ENCODE data around the gene ITGA1. TPM values are rescaled to one million over a fixed set of nuclear protein-coding genes. Genes with fewer than 3 reads are reported as not detected.
A peak's percentile ranks its signal among the peaks of the same experiment; 100 is the strongest.

Gene ITGA1
- polyA plus RNA-seq, 3 donors = 0.33 to 0.89 (median 0.79) TPM

DNA sequence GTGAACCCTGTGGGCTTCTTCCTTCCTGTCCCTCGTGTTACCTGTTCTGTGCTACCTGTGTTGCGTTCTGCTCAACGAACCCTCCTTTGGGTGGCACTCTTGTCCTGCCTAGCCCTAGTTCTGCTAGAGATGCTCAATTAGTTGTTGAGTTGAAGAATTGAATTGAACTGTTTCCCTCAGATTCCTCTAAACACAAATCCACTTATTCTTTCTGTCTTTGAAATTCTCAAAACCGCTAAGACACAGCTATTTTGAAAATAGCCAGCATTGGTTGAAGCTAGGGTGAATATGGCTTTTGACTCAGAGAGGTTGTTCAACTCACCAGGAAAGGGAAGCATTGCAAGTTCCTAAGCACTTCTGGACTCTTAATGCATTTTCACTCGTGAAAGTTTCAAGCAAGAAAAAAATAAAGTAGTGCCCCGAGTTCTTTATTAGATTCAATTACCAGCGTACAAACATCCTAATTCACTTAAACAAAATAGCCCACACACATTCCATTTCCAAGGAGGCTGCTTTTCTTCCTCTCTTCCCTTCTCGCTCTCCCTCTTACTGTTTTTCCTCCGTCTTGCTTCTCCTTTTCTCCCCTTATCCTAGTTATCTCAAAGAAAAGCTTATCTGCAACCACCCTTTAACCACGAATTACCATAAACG is 642 bp upstream of the ITGA1 start:
- Histone ChIP-seq H3K4me3 (replicated peaks in 1 of 3; ENCODE audit: low read depth in 2 of 3, low read length in 3 of 3) (peak overlapping the region; percentile 51 to 77 (median 62)), H3K79me2 (ENCODE audit: insufficient read depth, low read length) (no peaks in the 10 kb centered on the region), H3K9me3 (replicated peaks in 1 of 2; ENCODE audit: control insufficient read depth in 1 of 2, insufficient read depth in 1 of 2, low read length in 2 of 2) (no peaks in the 10 kb centered on the region), H3K9ac (ENCODE audit: insufficient read depth, low read length, poor library complexity, severe bottlenecking) (no peak overlapping the region), H3K4me2 (replicated peaks; ENCODE audit: extremely low read depth, low read length, poor library complexity, severe bottlenecking) (peak overlapping the region; percentile 82), H3K4me1 (ENCODE audit: control insufficient read depth in 1 of 2, insufficient read depth in 2 of 2, low read length in 2 of 2) (peaks cover 43 to 55% of the 10 kb centered on the region in 2 donors), H3K27ac (ENCODE audit: low read depth in 1 of 2, low read length in 2 of 2) (no peak overlapping the region), H3K36me3 (replicated peaks in 1 of 2; ENCODE audit: control insufficient read depth in 1 of 2, insufficient read depth in 2 of 2, low read length in 2 of 2) (no peaks in the 10 kb centered on the region), H2AFZ (ENCODE audit: insufficient read depth, low read depth, low read length, poor library complexity, severe bottlenecking) (peak overlapping the region; percentile 78), H3K27me3 (ENCODE audit: control insufficient read depth in 2 of 2, insufficient read depth in 2 of 2, low read length in 2 of 2) (peaks cover 8 to 12% of the 10 kb centered on the region in 2 donors), H4K20me1 (ENCODE audit: insufficient read depth, low read length) (no peaks in the 10 kb centered on the region)
- peak; percentile 18 to 42 (median 36) for DNase-seq
- TF ChIP-seq, protein P1, sequence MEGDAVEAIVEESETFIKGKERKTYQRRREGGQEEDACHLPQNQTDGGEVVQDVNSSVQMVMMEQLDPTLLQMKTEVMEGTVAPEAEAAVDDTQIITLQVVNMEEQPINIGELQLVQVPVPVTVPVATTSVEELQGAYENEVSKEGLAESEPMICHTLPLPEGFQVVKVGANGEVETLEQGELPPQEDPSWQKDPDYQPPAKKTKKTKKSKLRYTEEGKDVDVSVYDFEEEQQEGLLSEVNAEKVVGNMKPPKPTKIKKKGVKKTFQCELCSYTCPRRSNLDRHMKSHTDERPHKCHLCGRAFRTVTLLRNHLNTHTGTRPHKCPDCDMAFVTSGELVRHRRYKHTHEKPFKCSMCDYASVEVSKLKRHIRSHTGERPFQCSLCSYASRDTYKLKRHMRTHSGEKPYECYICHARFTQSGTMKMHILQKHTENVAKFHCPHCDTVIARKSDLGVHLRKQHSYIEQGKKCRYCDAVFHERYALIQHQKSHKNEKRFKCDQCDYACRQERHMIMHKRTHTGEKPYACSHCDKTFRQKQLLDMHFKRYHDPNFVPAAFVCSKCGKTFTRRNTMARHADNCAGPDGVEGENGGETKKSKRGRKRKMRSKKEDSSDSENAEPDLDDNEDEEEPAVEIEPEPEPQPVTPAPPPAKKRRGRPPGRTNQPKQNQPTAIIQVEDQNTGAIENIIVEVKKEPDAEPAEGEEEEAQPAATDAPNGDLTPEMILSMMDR (IDR thresholded peaks at IDR 0.05) = no peak
- WGBS (ENCODE audit: insufficient coverage) = 0% methylated on average over 5 of the region's 11 CpGs
- Mint-ChIP-seq H3K27ac (peak overlapping the region in 2 of 7 donors; percentile 31 to 75), H3K4me3 (peak overlapping the region; percentile 94 to 97), H3K27me3 (ENCODE audit: low read depth in 3 of 3) (peaks cover 9 to 26% (median 12%) of the 10 kb centered on the region in 3 donors), H3K9me3 (no peaks in the 10 kb centered on the region), H3K36me3 (peaks cover 0 to 3% of the 10 kb centered on the region in 2 donors), H3K4me1 (peaks cover 62% of the 10 kb centered on the region)
- intact Hi-C loops (cut with micrococcal nuclease) = loop anchor here in 1 of 2 donors (10.0 kb wide), 1 partner anchor 128 kb away; no protein-coding TSS in a partner anchor

DNA sequence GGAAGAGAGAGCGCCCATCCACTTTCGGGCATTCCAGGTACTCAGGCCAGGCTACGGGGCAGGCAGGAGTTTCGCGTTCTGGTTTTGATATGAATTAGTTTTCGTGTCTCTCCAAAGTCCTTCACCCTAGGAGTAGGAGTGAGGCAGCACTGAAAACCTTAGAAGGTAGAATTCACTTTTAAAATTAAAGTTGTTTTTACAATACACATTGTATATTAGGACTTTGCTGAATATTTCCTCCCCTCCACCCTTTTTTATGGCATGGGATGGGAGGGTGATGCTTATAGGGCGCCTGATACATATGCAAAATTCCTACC is 747 bp downstream of the ITGA1 start:
- H3K27ac ChIP-seq (ENCODE audit: low read depth in 1 of 2, low read length in 2 of 2) = no peak overlapping the region

More for the DNA sequence above, 747 bp downstream of the ITGA1 start:
- Mint-ChIP-seq H3K36me3 (peaks cover 0 to 3% of the 10 kb centered on the region in 2 donors), H3K4me3 (peak overlapping the region; percentile 94 to 97), H3K9me3 (no peaks in the 10 kb centered on the region), H3K4me1 (peaks cover 60% of the 10 kb centered on the region), H3K27ac (no peak overlapping the region), H3K27me3 (ENCODE audit: low read depth in 3 of 3) (peaks cover 9 to 26% (median 12%) of the 10 kb centered on the region in 3 donors)
- no peaks in the 10 kb centered on the region for H4K20me1 ChIP-seq (ENCODE audit: insufficient read depth, low read length)
- TF ChIP-seq, protein P1 (IDR thresholded peaks at IDR 0.05) = no peak
- peaks cover 41 to 53% of the 10 kb centered on the region in 2 donors for H3K4me1 ChIP-seq (ENCODE audit: control insufficient read depth in 1 of 2, insufficient read depth in 2 of 2, low read length in 2 of 2)
- no peaks in the 10 kb centered on the region for H3K9me3 ChIP-seq (replicated peaks in 1 of 2; ENCODE audit: control insufficient read depth in 1 of 2, insufficient read depth in 1 of 2, low read length in 2 of 2)
- no peak for DNase-seq
- H3K9ac ChIP-seq (ENCODE audit: insufficient read depth, low read length, poor library complexity, severe bottlenecking) = peak overlapping the region; percentile 48
- no peaks in the 10 kb centered on the region for H3K36me3 ChIP-seq (replicated peaks in 1 of 2; ENCODE audit: control insufficient read depth in 1 of 2, insufficient read depth in 2 of 2, low read length in 2 of 2)
- peak overlapping the region; percentile 82 for H3K4me2 ChIP-seq (replicated peaks; ENCODE audit: extremely low read depth, low read length, poor library complexity, severe bottlenecking)
- peak overlapping the region; percentile 78 for H2AFZ ChIP-seq (ENCODE audit: insufficient read depth, low read depth, low read length, poor library complexity, severe bottlenecking)
- intact Hi-C loops (cut with micrococcal nuclease) = loop anchor here in 1 of 2 donors (10.0 kb wide), 1 partner anchor 126 kb away; no protein-coding TSS in a partner anchor
- 0% methylated on average over 1 of the region's 7 CpGs for WGBS (ENCODE audit: insufficient coverage)
- peak overlapping the region; percentile 51 to 77 (median 62) for H3K4me3 ChIP-seq (replicated peaks in 1 of 3; ENCODE audit: low read depth in 2 of 3, low read length in 3 of 3)
- H3K79me2 ChIP-seq (ENCODE audit: insufficient read depth, low read length) = no peaks in the 10 kb centered on the region
- H3K27me3 ChIP-seq (ENCODE audit: control insufficient read depth in 2 of 2, insufficient read depth in 2 of 2, low read length in 2 of 2) = peaks cover 8 to 12% of the 10 kb centered on the region in 2 donors

All from CD14-positive monocyte (primary cell).